ENCODE measurements around the gene IGSF21.

Gene IGSF21

DNA sequence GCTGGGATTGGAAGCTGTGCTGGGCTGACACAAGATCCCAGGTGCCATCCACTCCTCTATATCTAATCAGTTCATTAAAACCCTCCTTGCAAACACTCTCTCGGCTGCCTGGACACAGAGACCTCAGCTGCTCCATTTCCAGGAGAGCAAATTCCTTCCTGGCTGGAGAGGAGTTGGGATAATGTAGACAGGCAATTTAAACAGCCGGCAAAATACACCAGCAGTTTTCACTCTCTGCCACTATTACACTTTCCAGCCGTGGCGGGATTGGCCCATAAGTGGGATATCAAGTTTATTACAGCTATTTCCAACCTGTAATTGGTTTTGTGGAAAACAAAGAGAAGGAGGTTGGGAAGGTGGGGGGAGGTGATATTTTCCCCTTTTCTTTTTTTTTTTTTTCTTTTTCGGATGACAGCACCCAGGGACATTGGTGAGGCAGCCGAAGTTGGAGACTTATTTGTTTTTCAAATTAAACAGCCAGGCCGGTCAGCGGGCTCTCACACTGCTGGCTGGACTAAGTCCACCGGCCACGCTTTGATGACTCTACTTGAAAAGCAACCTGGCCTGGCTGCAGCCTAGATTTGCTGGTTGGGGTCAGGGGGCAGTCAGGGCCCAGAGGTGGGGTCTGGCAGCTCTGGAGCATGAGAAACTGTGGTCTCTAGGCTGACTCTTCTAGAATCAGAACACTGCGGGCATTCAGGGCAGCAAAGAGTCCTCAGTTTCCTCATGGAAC is 177.4 kb downstream of the IGSF21 start:
- no peak for DNase-seq (ENCODE audit: low read depth)
- TF ChIP-seq, protein P1, sequence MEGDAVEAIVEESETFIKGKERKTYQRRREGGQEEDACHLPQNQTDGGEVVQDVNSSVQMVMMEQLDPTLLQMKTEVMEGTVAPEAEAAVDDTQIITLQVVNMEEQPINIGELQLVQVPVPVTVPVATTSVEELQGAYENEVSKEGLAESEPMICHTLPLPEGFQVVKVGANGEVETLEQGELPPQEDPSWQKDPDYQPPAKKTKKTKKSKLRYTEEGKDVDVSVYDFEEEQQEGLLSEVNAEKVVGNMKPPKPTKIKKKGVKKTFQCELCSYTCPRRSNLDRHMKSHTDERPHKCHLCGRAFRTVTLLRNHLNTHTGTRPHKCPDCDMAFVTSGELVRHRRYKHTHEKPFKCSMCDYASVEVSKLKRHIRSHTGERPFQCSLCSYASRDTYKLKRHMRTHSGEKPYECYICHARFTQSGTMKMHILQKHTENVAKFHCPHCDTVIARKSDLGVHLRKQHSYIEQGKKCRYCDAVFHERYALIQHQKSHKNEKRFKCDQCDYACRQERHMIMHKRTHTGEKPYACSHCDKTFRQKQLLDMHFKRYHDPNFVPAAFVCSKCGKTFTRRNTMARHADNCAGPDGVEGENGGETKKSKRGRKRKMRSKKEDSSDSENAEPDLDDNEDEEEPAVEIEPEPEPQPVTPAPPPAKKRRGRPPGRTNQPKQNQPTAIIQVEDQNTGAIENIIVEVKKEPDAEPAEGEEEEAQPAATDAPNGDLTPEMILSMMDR (IDR thresholded peaks at IDR 0.05; ENCODE audit: control insufficient read depth, insufficient read depth, low read depth, low read length, missing control alignments), result no peak

DNA sequence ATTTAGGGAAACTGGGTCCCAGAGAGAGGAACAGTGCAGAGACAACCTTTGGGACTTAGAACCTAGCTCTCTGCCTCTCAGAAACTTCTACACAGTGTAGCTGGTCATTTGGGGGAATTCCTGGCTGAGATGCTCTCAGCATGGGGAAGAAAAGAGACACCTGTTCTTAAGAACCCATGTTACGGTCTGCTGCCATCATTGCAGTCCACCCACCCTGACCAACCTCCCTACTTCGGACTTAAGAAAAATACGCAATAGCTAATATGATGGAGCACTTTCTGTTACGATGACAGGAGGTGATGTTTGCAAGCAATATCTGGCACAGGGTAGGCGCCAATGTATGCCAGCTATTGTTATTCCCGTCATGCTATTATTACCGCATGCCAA is 177.9 kb downstream of the IGSF21 start:
- TF ChIP-seq, protein P1 (IDR thresholded peaks at IDR 0.05; ENCODE audit: control insufficient read depth, insufficient read depth, low read depth, low read length, missing control alignments), result no peak
- no peak for DNase-seq (ENCODE audit: low read depth)
- no peak overlapping the region for H3K4me3 ChIP-seq (ENCODE audit: control insufficient read depth, low read depth, low read length)

More for the DNA sequence above, 177.4 kb downstream of the IGSF21 start:
- H3K4me3 ChIP-seq (ENCODE audit: control insufficient read depth, low read depth, low read length), result no peak overlapping the region

- TF ChIP-seq, protein P1 (IDR thresholded peaks at IDR 0.05; ENCODE audit: control insufficient read depth, insufficient read depth, low read depth, low read length, missing control alignments), result no peak
- DNase-seq (ENCODE audit: low read depth), result no peak
These were observed 181.1 kb downstream of the IGSF21 start for GRCh38 chr1:18288722-18289121.

GRCh38 chr1:18289597-18289996 is 182.0 kb downstream of the IGSF21 start:
- no peak for DNase-seq (ENCODE audit: low read depth)
- H3K4me3 ChIP-seq (ENCODE audit: control insufficient read depth, low read depth, low read length), result no peak overlapping the region
- TF ChIP-seq, protein P1 (IDR thresholded peaks at IDR 0.05; ENCODE audit: control insufficient read depth, insufficient read depth, low read depth, low read length, missing control alignments), result no peak

More at GRCh38 chr1:18288722-18289121, 181.1 kb downstream of the IGSF21 start:
- no peak overlapping the region for H3K4me3 ChIP-seq (ENCODE audit: control insufficient read depth, low read depth, low read length)

GRCh38 chr1:18290740-18291412 is 183.3 kb downstream of the IGSF21 start:
- TF ChIP-seq, protein P1 (IDR thresholded peaks at IDR 0.05; ENCODE audit: control insufficient read depth, insufficient read depth, low read depth, low read length, missing control alignments), result no peak
- H3K4me3 ChIP-seq (ENCODE audit: control insufficient read depth, low read depth, low read length), result no peak overlapping the region
- no peak for DNase-seq (ENCODE audit: low read depth)

GRCh38 chr1:18292531-18292930 is 184.9 kb downstream of the IGSF21 start:
- DNase-seq (ENCODE audit: low read depth), result no peak
- TF ChIP-seq, protein P1 (IDR thresholded peaks at IDR 0.05; ENCODE audit: control insufficient read depth, insufficient read depth, low read depth, low read length, missing control alignments), result no peak
- no peak overlapping the region for H3K4me3 ChIP-seq (ENCODE audit: control insufficient read depth, low read depth, low read length)

Measured in AG09309 (cell line).